ENCODE measurements around the gene RORC.
"Not testable (repeated sequence)": the region's sequence is repeated elsewhere in the genome, so short reads cannot be mapped to it uniquely, and the experiment has no call there.

RORC gene

GRCh38 chr1:151831605-151832004 lies at the start of gene RORC:
RORC (minus strand) TSS chr1:151831802; CDS start chr1:151831764, 38 bp downstream.
- Histone ChIP-seq H3K27me3 (replicated peaks; ENCODE audit: insufficient read depth, low read length) (no peaks in the 10 kb centered on the region), H3K9me2 (replicated peaks; ENCODE audit: insufficient read depth, low read length) (no peaks in the 10 kb centered on the region), H3K4me1 (ENCODE audit: low read length) (peaks cover 43% of the 10 kb centered on the region), H3K9ac (ENCODE audit: low read length) (peak within 1 kb of the TSS; percentile 5; the same call in 1 of the 2 replicates), H3F3A (ENCODE audit: insufficient read depth, low read length) (no peaks in the 10 kb centered on the region), H3K9me3 (replicated peaks; ENCODE audit: insufficient read depth, low read length) (no peaks in the 10 kb centered on the region), H3K4me3 (ENCODE audit: low read length) (no peak within 1 kb of the TSS), H3K27ac (ENCODE audit: low read length) (no peak within 1 kb of the TSS; the same call in 1 of the 2 replicates), H4K20me1 (ENCODE audit: insufficient read depth, low read length) (no peaks in the 10 kb centered on the region), H3K79me2 (ENCODE audit: low read length) (no peaks in the 10 kb centered on the region), H2AFZ (ENCODE audit: low read length) (peak within 1 kb of the TSS; percentile 76), H3K4me2 (ENCODE audit: low read depth, low read length) (peak within 1 kb of the TSS; percentile 42), H3K36me3 (replicated peaks; ENCODE audit: insufficient read depth, low read length) (no peaks in the 10 kb centered on the region)
- TF ChIP-seq EZH2 (optimal IDR thresholded peaks at IDR 0.05; ENCODE audit: low read depth, low read length) (no peak), EZH2phosphoT487 (IDR thresholded peaks at IDR 0.05; ENCODE audit: low read length) (no peak)
- TF ChIP-seq, protein P1, sequence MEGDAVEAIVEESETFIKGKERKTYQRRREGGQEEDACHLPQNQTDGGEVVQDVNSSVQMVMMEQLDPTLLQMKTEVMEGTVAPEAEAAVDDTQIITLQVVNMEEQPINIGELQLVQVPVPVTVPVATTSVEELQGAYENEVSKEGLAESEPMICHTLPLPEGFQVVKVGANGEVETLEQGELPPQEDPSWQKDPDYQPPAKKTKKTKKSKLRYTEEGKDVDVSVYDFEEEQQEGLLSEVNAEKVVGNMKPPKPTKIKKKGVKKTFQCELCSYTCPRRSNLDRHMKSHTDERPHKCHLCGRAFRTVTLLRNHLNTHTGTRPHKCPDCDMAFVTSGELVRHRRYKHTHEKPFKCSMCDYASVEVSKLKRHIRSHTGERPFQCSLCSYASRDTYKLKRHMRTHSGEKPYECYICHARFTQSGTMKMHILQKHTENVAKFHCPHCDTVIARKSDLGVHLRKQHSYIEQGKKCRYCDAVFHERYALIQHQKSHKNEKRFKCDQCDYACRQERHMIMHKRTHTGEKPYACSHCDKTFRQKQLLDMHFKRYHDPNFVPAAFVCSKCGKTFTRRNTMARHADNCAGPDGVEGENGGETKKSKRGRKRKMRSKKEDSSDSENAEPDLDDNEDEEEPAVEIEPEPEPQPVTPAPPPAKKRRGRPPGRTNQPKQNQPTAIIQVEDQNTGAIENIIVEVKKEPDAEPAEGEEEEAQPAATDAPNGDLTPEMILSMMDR (IDR thresholded peaks at IDR 0.05; ENCODE audit: low read length): no peak
- no peak for DNase-seq

DNA sequence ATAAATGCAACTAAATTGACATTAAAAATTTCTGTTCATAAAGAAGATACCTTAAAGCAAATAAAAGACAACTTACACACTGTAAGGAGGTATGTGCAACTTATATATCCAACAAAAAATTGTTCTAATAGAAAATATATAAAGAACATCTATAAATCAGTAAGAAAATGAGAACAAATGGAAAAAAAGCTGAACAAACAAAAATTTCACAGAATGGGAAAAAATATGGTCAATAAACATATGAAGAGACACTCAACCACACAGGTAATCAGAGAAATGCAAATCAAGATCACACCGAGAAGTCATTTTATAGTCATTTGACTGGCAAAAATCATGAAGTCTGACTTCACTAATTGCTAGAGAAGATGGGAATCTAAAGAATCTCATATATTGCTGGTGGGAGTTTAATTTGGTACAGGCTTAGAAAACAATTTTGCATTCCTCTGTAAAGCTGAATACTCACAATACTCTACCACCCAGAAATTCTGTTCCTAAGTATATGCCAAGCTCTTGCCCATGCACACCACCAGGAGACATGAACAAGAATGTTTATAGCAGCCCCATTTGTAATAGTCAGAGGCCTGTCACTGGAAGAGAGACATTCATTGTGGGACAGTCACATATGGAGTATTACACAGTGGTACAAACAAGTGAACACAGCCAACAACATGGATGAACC lies 44.0 kb upstream of the RORC start:
- TF ChIP-seq, protein P1 (IDR thresholded peaks at IDR 0.05; ENCODE audit: low read length): no peak
- TF ChIP-seq EZH2 (optimal IDR thresholded peaks at IDR 0.05; ENCODE audit: low read depth, low read length) (no peak), EZH2phosphoT487 (IDR thresholded peaks at IDR 0.05; ENCODE audit: low read length) (no peak)
- H3K27ac ChIP-seq (ENCODE audit: low read length): no peak overlapping the region
- no peaks in the 10 kb centered on the region for H3K79me2 ChIP-seq (ENCODE audit: low read length)
- H2AFZ ChIP-seq (ENCODE audit: low read length): no peak overlapping the region
- no peaks in the 10 kb centered on the region for H3K36me3 ChIP-seq (replicated peaks; ENCODE audit: insufficient read depth, low read length)
- H3K4me2 ChIP-seq (ENCODE audit: low read depth, low read length): no peak overlapping the region
- H3F3A ChIP-seq (ENCODE audit: insufficient read depth, low read length): no peaks in the 10 kb centered on the region
- H4K20me1 ChIP-seq (ENCODE audit: insufficient read depth, low read length): no peaks in the 10 kb centered on the region
- no peak for DNase-seq
- H3K4me1 ChIP-seq (ENCODE audit: low read length): peaks cover 8% of the 10 kb centered on the region
- no peaks in the 10 kb centered on the region for H3K9me3 ChIP-seq (replicated peaks; ENCODE audit: insufficient read depth, low read length)
- no peak overlapping the region for H3K9ac ChIP-seq (ENCODE audit: low read length)
- no peak overlapping the region for H3K4me3 ChIP-seq (ENCODE audit: low read length)
- H3K9me2 ChIP-seq (replicated peaks; ENCODE audit: insufficient read depth, low read length): no peaks in the 10 kb centered on the region
- no peaks in the 10 kb centered on the region for H3K27me3 ChIP-seq (replicated peaks; ENCODE audit: insufficient read depth, low read length)

DNA sequence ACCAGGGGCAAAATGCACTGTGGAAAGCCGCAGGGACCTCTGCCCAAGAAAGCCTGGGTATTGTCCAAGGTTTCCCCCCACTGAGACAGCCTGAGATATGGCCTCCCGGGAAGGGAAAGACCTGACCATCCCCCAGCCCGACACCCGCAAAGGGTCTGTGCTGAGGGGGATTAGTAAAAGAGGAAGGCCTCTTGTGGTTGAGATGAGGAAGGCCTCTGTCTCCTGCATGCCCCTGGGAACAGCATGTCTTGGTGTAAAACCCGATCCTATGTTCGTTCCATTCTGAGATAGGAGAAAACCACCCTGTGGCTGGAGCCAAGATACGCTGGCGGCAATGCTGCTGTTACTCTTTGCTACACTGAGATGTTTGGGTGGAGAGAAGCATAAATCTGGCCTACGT lies 41.2 kb upstream of the RORC start:
- not testable (repeated sequence) for H3K4me2 ChIP-seq (ENCODE audit: low read depth, low read length); H3K27me3 ChIP-seq (replicated peaks; ENCODE audit: insufficient read depth, low read length); H3F3A ChIP-seq (ENCODE audit: insufficient read depth, low read length); H4K20me1 ChIP-seq (ENCODE audit: insufficient read depth, low read length); H3K4me3 ChIP-seq (ENCODE audit: low read length); H3K36me3 ChIP-seq (replicated peaks; ENCODE audit: insufficient read depth, low read length); H3K4me1 ChIP-seq (ENCODE audit: low read length); H3K79me2 ChIP-seq (ENCODE audit: low read length); DNase-seq; H3K9me3 ChIP-seq (replicated peaks; ENCODE audit: insufficient read depth, low read length); H3K9ac ChIP-seq (ENCODE audit: low read length); H3K27ac ChIP-seq (ENCODE audit: low read length); H3K9me2 ChIP-seq (replicated peaks; ENCODE audit: insufficient read depth, low read length); H2AFZ ChIP-seq (ENCODE audit: low read length)

- no peaks in the 10 kb centered on the region for H3K79me2 ChIP-seq (ENCODE audit: low read length)
- H3K36me3 ChIP-seq (replicated peaks; ENCODE audit: insufficient read depth, low read length): no peaks in the 10 kb centered on the region
- H3K9me3 ChIP-seq (replicated peaks; ENCODE audit: insufficient read depth, low read length): no peaks in the 10 kb centered on the region
- H3K4me1 ChIP-seq (ENCODE audit: low read length): peaks cover 8% of the 10 kb centered on the region
- no peaks in the 10 kb centered on the region for H3K27me3 ChIP-seq (replicated peaks; ENCODE audit: insufficient read depth, low read length)
- no peak overlapping the region for H3K9ac ChIP-seq (ENCODE audit: low read length)
- no peaks in the 10 kb centered on the region for H3K9me2 ChIP-seq (replicated peaks; ENCODE audit: insufficient read depth, low read length)
- no peaks in the 10 kb centered on the region for H4K20me1 ChIP-seq (ENCODE audit: insufficient read depth, low read length)
- no peak for DNase-seq
- no peak overlapping the region for H3K4me2 ChIP-seq (ENCODE audit: low read depth, low read length)
- TF ChIP-seq EZH2phosphoT487 (IDR thresholded peaks at IDR 0.05; ENCODE audit: low read length) (no peak), EZH2 (optimal IDR thresholded peaks at IDR 0.05; ENCODE audit: low read depth, low read length) (no peak)
- TF ChIP-seq, protein P1 (IDR thresholded peaks at IDR 0.05; ENCODE audit: low read length): no peak
- H2AFZ ChIP-seq (ENCODE audit: low read length): no peak overlapping the region
- no peak overlapping the region for H3K27ac ChIP-seq (ENCODE audit: low read length)
- H3K4me3 ChIP-seq (ENCODE audit: low read length): no peak overlapping the region
- H3F3A ChIP-seq (ENCODE audit: insufficient read depth, low read length): no peaks in the 10 kb centered on the region
Measured at GRCh38 chr1:151871284-151872030, 39.9 kb upstream of the RORC start.

All from MM.1S (cell line).